LoVo (cell line): ENCODE results near the gene RPL13A.
"Not testable (repeated sequence)": the region's sequence is repeated elsewhere in the genome, so short reads cannot be mapped to it uniquely, and the experiment has no call there.

Source experiments
- DNase-seq: peaks from one replicate; pipeline ENCODE4 v3.0.0-alpha.2; 2016; ENCODE audit warnings: low spot score

Gene RPL13A

DNA sequence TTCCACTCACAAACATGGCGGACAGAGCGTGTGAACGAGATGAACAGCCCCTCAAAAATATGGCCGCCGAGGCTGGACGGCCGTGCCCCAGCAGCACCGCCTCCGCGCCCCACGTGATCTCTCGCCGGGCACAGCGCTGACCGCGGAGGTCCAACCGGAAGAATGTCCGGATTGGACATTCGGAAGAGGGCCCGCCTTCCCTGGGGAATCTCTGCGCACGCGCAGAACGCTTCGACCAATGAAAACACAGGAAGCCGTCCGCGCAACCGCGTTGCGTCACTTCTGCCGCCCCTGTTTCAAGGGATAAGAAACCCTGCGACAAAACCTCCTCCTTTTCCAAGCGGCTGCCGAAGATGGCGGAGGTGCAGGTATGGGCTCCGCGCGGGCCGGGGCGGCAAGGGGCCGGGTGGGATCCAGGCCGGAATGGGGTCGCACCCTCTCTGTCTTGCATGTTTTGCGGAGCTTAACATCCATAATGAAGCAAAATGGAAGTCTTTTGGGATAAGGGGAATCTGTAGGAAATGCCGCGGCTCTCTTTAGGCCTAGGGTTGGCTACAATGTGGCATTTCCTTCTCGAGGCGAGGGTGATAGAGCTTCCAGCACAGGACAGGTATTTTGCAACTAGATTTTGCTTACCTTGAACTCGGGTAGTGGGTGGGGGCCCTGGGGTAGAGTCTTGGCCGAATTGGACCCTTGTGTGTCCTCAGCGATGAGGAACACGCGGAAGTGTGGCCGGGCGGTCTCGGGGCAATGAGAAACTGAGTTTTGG is at the start of gene RPL13A:
Gene RPL13A (plus strand): TSS at position 332 of the 769 bp plus-strand sequence. CDS start 22 bp downstream, at position 354.
- DNase-seq, result peak; percentile 99

DNA sequence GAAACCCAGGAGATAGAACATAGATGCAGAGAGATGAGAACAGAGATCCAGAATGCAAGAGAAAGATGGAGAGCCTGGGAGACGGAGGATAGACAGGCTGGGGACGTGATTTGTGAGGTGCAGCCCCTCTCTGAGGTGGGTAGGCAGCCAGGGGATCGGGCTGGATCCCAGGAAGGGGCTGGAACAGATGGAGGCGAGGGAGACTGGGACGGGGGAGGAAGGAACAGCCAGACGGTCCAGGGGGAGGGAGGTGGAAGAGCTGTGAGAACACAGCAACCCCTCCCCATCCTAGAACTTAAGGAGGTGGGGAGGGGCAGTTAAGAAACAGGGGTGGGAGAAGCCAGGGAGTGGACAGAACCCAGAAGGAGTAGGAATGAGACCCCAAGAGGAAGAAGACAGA is 49.1 kb upstream of the RPL13A start:
- DNase-seq, result no peak

DNA sequence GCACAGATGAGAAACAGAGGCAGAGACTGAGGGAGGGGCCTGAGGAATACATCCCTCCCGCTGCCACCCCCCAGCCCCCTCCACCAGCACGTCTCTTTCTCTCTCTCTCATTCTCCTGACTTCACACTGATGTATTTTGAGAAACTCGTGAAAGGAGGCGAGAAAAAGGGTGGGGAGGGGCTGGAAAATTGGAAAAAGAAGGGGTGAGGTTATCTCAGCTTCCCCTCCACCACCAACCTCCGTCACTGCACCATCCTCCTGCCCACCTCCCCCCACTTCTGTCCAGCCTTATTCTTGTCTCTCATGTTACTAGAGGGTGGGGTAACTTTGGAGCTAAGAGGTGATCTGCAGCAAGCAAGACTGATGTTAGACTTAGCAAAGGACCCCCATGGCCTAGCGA is 47.6 kb upstream of the RPL13A start:
- no peak for DNase-seq

DNA sequence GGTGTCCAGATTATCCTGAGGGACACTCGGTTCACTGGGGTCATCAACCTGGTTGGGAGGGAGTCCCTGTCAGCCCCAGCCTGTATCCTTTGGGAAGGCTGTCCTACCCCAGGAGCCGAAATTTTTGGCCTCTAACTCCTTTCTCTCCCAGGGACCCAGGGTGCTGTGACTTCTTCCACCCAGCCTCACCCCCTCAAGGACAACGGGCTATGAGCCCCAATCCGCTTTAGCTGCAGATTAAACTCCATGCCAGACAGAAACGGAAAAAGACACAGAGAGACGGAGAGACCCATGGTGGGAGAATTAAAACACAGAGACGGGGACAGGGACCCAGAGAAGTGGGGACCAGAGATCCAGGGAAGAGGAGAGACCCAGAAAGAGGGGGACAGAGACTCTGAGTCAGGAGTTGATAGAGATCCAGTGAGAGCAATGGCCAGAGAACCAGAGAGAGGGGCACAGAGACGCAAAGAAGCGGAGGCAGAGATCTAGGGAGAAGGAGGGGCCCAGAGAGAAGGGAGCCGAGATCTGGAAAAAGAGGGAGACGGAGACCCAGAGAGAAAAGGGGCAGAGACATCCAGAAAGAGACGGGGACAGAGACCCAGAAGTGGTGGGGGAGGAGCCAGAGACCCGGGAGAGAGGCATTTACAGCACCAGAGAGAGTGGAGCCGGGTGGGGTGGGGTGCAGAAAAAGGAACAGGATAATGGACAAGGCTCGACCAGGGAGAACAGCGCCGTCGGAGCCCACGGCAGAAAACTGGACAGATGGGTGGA is 46.8 kb upstream of the RPL13A start:
- no peak for DNase-seq

DNA sequence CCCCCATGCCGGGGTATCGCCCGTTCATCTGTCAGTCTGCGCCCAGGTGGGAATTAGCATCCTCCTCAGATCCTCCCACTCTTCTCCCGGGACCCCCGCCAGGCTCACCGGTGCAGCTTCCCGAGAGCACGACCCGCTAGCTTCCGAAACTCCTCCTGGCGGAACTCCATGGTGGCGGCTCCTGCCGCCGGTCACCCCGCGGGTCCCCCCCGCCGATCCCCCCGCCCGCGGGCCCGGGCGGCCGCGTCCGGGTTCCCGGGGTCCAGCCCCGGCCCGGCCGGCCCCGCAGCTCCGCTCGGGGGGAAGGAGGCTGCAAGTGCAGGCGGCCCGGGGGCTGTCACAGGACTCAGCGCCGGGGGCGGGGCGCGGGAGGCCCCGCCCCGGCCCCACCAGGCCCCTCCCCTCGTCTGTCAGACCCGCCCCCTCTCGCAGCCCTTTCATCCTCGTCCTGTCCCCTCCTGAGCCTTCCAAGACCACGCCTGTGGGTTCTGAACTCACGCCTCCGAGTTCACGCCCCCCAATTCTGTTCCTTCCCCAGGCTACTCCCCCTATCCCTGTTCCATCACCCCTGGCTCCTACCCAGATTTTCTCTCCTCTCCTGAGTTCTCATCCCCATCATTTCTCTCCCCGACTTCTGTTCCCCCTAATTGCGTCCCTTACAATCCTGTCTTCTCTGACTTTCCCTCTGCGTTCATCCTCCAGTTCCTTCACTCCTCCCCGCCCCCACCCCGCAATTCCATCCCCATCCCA is 46.0 kb upstream of the RPL13A start, which contains the start of gene SLC17A7:
Gene SLC17A7 (minus strand): TSS at position 318 of the 750 bp plus-strand sequence. CDS start 148 bp downstream, at position 170.
- peak; percentile 56 for DNase-seq

DNA sequence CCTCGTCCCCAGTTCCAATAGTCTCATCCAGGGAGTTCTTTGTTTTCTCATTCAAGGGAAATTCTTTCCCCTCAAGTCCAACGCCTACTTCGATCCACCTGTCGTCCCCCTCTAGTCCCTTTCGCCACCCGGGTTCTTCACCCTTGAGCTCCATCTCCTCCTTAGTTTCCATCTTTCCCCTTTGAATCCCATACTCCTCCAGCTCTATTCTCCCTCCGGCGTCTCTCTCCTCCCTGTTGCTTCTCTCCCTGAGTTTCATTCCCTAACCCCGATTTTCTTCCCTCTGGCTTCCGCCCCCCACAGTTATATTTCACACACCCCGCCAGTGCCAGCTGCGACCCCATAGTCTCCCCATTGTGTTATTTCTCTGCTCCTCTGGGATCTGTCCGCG is 45.5 kb upstream of the RPL13A start:
- DNase-seq, result no peak

DNA sequence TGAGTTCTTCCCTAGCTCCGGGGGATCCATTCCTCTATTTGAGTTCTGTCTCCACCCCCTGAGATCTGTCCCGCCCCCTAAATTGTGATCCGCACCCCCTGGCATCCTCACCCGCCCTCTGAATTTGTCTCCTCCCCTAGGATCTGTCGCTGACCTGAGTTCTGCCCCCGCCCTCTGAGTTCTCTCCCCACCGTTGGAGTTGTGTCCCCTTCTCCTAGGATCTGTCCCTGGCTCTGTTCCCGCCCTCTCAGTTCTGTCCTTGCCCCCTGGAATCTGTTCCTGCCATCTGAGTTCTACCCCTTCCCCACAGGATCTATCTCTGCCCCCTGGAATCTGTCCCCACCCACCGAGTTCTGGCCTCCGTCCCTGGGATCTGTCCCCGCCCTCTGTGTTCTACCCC is 45.1 kb upstream of the RPL13A start:
- DNase-seq, result no peak

DNA sequence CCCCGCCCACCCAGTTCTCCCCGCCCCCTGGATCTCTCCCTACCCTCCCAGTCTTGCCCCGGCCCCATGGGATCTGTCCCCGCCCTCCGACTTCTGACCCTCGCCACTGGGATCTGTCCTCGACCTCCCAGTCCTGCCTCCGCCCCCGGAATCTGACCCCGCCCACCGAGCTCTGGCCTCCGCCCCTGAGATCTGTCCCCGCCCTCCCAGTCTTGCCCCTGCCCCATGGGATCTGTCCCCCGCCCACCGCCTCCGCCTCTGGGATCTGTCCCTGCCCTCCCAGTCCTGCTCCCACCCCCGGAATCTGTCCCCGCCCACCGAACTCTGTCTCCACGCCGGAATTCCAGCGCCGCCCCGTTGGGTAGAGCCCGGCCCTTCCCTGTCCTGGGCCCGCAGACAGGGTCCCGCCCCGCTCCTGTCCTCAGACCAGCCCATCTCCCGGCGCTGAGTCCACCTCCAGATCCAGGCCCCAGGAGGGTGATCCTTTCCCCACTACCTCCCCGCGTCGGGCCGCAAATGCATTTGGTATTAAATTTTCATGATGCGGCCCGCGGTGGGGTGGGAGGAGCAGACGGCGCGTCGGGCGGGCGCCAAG is 44.5 kb upstream of the RPL13A start:
- DNase-seq, result peak; percentile 93

DNA sequence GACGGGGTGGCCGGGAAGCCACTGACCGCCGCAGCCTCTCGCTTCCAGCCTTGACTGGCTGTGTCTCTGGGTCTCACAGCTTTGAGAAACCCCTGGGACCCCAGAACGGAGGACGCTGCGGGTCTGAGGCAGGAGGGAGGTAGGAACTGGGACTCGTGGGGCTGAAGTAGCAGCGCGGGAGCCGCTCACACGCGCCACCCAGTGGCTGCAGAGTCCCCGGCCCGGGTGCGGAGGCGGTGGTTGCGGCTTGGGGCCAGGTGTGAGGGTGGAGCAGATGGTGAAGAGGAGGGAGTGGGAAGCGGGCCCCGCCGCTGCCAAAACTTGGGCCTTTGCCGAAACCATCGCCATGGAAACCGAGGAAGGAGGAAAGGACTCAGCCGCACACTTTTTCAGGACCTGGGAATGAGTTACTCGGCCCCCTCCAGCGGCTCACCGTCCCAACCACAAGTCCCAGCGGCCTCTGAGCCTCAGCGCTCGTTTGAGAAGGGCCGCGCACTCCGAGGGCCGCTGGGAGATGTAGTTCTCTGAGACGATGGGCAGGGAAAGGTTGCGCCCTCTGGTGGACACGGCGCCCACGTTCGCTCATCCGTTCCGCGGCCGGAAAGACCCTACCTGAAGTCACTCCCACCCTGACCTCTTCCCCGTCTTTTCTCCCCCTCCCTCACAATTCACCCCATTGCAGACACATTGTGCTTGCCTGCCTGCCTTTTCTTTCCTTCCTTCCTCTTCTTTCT is 43.9 kb upstream of the RPL13A start:
- peak; percentile 96 for DNase-seq

DNA sequence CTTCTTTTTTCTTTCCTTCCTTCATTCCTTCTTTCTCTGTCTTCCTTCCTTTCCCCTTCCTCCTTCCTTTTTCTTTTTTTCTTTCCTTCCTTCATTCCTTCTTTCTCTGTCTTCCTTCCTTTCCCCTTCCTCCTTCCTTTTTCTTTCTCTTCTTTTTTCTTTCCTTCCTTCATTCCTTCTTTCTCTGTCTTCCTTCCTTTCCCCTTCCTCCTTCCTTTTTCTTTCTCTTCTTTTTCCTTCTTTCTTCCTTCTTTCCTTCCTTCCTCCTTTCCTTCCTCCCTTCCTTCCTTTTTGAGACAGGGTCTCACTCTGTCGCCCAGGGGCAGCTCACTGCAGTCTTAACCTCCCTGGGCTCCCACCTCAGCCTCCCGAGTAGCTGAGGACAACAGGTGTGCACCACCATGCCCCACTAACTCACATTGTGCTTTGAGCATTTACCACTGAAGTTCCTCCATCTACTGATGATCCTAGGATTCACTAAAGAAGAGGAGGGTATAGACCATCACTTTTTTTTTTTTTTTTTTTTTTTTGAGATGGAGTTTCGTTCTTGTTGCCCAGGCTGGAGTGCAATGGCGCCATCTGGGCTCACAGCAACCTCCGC is 43.2 kb upstream of the RPL13A start:
- DNase-seq, result not testable (repeated sequence)

DNA sequence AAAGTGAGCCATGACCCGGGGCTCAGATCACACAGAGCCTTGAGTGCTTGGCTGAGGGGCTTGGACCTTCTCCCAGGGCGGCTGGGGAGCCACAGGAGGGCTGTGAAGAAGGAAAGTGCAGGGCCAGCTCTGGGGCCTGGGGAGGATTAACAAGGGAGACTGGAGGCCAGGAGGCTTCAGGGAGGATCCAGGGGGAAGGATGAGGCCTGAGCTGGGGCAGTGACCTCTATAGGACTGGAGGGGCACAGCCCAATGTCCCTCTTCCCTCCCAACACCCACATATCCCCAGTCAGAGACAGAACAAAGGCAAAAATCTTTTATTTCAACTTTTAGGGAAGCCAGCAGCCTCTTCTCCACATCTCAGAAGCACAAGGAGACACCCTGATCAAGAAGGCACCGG is 41.4 kb upstream of the RPL13A start:
- no peak for DNase-seq

DNA sequence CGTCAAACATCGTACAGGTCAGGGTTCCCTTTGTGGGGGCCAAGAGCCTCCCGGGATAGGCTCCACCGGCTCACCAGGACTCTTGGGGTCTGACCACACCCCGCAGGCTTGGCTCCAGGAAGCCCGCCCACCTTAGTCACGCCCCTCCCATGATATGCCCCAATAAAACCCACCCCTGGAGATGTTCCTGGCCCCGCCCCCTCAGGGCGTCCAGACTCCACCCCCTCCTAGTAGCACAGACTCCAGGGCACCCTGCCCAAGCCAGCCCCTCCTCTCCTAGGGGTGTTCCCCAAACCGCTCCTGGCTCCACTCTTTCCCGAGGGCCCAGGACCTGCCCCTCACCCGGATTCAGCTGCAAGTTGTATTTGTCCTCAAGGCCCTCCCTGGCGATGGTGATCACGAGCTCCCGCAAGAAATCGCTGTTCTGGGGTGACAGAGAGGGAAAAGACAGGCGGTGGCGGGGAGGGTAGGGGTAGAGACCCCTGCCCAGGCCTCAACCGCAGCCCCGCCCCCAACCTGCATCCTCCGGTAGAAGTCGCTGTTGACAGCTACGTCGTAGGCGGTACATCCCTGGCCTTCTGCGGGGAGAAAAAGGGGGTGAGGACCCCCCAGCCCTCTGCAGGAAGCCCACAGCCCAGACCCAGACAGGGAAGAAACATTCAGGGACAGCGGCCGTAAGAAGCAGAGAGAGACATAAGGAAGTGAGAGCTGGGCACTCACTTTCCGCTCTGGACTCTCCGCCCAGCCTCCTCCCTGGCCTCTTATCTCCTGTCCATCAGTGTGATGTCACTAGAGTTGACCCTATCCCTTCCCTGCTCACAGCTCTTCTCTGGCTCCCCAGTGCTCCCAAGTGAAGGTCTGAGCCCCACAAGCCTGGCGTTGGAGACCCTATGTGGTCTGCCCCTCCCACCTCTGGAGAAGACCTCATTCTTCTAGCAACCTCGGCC is 39.6 kb upstream of the RPL13A start:
- no peak for DNase-seq

DNA sequence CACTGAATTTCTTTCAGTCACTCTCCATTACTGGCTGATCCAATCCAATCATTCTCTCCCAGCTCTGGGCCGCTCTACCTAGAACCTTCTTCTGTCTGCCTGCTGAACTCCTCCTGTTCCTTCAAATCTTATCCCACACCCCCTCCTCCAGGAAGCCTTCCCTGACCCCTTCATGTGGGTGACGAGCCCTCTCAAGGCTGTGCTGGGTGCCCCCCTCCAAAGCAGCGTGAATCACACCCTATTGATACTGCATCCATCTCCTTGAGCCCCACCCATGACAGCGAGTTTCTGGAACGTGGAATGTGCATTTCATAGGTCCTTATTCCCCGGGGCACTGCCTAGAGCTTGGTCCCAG is 39.0 kb upstream of the RPL13A start:
- DNase-seq, result no peak

DNA sequence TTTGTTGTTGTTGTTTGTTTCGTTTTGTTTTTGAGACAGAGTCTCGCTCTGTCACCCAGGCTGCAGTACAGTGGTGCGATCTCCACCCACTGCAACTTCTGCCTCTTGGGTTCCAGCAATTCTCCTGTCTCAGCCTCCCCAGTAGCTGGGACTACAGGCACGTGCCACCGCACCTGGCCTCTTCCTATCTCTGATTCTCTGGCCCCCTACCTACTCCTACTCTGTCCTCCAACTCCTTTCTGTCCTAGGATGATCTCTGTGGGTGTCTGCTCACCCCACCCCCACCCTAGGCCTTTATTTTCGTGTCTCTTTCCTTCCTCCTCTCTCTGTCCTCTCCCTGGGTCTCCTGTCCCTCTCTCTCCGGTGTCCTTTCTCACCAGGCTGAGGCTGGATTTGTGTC is 37.0 kb upstream of the RPL13A start:
- DNase-seq, result no peak

DNA sequence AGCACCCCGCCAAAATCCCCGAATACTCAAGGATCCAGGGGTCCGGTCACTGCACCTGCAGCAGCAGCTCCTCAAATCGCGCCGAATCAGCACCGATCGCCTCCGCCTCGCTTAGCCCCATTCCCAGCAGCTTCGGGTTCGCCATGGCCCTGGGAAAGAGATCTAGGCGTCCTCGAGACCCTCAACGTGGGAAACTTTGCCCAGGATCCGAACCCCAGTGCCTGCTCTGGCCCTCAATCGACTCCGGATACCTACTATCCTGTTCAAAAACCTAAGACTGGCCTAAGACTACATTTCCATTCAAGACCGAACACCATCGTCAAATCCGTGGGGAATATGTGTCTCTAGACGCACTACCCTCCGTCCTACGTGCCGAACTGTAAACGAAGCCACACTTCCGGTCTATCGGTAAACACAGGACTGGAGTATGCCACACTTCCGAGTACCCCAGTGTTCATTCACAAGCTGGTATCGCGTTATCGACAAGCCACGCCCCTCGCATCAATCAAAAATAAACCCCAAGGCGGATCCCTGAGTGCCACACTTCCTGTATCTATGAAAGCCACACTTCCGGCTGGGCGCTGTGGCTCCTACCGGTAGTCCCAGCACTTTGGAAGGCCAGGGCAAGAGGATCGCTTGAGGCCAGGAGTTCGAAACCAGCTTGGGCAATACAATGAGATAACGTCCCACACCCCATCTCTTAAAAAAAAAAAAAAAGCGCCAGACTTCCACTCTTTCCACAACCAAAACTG is 35.8 kb upstream of the RPL13A start, which contains the start of gene PIH1D1:
Gene PIH1D1 (minus strand): TSS at position 385 of the 752 bp plus-strand sequence. CDS start 240 bp downstream, at position 145.
- DNase-seq, result peak; percentile 99

DNA sequence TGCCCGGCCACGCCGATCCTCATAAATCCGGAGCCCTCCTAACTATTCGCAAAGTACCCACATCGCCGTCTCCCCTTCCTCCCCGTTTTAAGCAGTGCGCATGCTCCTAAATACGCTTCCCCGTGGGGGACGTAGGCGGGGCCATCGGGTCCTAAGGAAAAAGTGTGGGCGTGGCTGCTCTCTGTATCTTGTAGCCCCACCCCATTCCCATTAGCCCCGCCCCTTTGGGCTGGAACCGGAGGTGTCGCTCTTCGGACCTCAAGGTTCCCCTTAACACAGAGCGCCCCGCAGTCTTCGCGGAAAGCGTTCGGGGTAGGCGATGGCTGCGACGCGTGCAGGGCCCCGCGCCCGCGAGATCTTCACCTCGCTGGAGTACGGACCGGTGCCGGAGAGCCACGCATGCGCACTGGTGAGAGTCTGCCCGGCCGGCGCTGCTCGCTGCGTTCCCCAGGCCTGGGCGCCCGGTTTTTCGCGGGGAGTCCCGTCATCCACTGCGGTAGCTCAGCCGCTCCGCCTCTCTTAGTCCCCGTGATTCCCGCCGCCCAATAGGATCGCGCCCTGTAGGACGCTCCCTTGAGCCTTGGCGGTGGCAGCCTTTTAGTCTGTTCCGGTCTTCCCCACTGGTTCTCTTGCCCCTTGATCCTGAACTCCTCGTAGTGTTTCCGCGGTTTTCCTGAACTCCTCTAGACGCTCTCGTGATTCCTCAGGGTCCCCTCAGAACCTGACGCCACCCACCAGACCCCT is 34.2 kb upstream of the RPL13A start, which contains the start of gene ALDH16A1:
Gene ALDH16A1 (plus strand): TSS at position 213 of the 744 bp plus-strand sequence. CDS start 107 bp downstream, at position 320.
- peak; percentile 98 for DNase-seq

DNA sequence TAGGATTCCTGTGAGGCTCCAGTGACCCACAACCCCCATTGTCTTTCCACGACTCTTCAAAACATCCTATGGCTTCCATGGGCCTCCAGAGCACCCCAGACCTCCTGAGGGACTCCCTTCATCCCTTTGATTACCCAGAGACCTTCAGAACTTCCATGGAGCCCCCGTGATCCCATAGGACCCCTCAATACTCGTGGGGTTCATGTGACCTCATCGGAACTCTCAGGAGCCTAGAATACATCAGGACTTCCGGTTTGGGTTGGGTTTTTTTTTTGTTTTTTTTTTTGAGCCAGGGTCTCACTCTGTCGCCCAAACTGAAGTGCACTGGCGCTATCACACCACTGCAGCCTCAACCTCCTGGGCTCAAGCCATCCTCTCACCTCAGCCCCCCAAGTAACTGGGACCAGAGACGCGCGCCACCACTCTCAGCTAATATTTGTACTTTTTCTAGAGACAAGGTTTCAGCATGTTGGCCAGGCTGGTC is 33.6 kb upstream of the RPL13A start:
- DNase-seq, result no peak

DNA sequence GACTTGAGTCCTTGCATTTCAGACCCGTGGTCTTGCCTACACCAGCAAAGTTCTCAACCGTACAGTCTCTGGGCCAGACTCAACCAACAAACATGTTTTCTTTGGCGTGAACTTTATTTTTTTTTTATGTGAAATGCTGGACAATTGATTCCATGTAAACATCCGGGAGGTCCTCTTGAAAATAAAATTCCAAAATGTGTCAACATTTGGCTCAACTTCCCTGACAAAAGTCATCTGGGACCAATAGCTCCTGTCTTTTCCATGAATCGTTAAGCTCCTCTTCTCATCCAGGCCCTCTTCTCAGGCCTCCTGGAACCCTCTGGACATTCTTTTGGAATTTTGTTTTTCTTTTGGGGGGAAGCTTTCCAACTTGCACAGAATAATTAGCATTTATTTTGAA is 31.6 kb upstream of the RPL13A start:
- DNase-seq, result no peak
